Stimulated activated CD4-positive, alpha-beta T cell treated with anti-CD3 and anti-CD28 coated beads, TNF-alpha, amount 100 ng/mL, for 1 hour (primary cell): ENCODE data around the gene AP2S1.
"Not testable (repeated sequence)": the region's sequence is repeated elsewhere in the genome, so short reads cannot be mapped to it uniquely, and the experiment has no call there.

ENCODE experiments used
- DNase-seq, 3 donors: peaks; one replicate each; pipeline ENCODE4 v3.0.0-alpha.2; 2020; ENCODE audit warnings: low read depth in 3 of 3, low spot score in 1 of 3

Gene AP2S1

GRCh38 chr19:46809534-46810272 is 40.9 kb downstream of the AP2S1 start:
- no peak for DNase-seq

- no peak for DNase-seq
Measured at GRCh38 chr19:46806656-46807055, 44.0 kb downstream of the AP2S1 start.

- DNase-seq, result not testable (repeated sequence)
Measured at GRCh38 chr19:46804432-46804831, 46.2 kb downstream of the AP2S1 start.

GRCh38 chr19:46803555-46803954 is 47.1 kb downstream of the AP2S1 start:
- no peak for DNase-seq

GRCh38 chr19:46802152-46802551 is 48.5 kb downstream of the AP2S1 start:
- DNase-seq, result no peak

DNA sequence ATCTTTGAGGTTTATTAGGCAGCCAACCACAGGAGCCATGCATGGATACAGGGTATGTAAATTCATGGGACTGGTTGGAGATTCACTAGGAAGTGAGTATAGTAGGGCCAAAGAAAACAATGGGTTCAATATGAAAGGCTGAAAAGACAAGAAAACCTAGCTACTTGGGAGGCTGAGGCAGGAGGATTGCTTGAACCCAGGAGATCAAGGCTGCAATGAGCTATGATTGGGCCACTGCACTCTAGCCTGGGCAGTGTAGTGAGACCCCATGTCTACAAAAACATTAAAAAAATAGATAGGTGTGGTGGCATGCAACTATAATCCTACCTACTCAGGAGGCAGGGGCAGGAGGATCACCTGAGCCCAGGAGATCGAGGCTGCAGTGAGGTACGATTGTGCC is 51.9 kb downstream of the AP2S1 start:
- DNase-seq, result no peak

- DNase-seq, result no peak
Measured at GRCh38 chr19:46797881-46798280, 52.8 kb downstream of the AP2S1 start.

- no peak for DNase-seq
Measured at GRCh38 chr19:46791944-46792343, 58.7 kb downstream of the AP2S1 start.

GRCh38 chr19:46789371-46789770 is 61.3 kb downstream of the AP2S1 start:
- DNase-seq, result no peak

DNA sequence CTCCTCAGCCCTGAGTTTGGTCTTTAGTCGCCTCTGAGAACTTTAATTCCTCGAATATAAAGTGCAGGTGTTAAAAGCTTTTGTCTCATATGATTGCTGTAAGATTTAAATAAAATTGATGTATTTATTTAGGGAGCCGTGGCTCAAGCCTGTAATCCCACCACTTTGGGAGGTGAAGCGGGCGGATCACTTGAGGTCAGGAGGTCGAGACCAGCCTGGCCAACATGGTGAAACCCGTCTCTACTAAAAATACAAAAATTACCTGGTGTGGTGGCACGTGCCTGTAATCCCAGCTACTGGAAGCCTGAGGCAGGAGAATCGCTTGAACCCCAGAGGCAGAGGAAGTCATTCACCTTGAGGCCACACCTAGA is 61.7 kb downstream of the AP2S1 start:
- DNase-seq, result no peak

- peak; percentile 93 to 99 (median 95) for DNase-seq
Measured at GRCh38 chr19:46788262-46788967, 62.2 kb downstream of the AP2S1 start, which contains the start of gene SLC1A5. Gene SLC1A5, minus strand, starts transcription at chr19:46788594. Its CDS starts 629 bp downstream, at chr19:46787965.
